ENCODE data around the gene LMTK2. TPM values are rescaled to one million over a fixed set of nuclear protein-coding genes. Genes with fewer than 3 reads are reported as not detected.
A peak's percentile ranks its signal among the peaks of the same experiment; 100 is the strongest.

The LMTK2 gene
- total RNA-seq, 1 donor: 7.3 TPM

DNA sequence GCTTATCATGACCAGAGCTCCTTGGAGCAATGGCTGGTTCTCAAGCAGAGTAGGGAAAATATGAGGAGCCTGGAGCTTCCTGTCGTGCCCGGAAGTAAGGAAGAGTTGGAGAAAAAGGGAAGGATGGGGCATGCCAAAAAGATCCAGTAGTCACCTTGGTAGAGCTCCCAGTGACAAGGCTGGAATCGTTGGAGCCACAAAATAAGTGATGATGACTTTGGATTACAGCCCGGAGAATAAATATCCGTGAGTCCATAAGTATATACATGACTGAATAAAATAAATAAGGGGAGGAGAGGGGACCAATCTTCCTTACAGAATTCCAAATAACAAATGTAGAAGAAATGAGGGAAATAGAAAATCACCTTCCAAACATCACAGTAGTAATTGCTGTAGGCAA lies 29.3 kb downstream of the LMTK2 start:
- no peak for DNase-seq (ENCODE audit: low read depth in 2 of 3, low spot score in 2 of 3)

DNA sequence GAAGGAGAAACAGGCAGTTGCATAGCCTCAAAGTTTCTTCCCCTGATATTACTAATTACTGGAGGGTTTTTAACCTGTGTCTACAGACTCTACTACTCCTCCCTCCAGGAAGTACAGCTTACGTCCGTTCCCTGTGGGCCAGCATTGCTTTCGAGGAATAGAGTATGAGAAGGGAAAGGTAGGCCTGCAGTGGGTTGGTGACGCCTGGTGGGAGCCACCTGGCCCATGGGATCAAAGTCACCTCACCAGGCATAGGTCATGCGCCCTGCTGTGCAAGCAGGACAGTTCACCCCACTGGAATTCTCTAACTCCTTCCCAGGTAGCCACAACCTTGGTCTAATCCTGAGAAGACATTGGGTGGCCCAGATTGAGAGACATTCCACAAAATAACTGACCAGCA lies 29.8 kb downstream of the LMTK2 start:
- no peak for DNase-seq (ENCODE audit: low read depth in 2 of 3, low spot score in 2 of 3)

DNA sequence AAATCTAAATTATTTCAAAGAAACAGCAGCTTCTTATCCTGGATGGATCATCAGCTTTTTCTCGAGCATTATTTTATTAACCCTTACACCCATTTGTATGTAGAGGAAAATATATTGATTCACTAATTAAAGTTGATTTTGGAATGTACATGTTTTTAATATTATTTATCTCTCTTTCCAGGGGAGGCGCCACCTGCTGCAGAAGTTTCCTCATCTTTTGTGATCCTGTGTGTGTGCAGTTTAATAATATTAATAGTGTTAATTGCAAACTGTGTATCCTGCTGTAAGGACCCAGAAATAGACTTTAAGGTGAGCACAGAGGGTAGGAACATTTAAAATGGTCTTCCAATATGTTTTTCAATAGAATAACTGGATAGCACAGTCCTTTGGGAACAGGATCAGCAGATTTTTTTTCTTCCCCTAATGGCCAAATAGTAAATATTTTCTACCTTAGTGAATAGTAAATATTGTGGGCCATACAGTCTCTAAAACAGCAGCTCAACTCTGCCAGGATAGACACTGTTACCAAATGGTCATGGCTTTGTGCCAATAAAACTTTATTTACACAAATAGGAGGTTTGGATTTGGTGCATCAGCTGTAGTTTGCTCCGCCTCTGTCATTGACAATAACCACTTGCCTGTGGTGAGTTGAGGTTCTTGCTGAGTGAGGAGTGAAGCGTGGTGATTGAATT lies 30.6 kb downstream of the LMTK2 start:
- DNase-seq (ENCODE audit: low read depth in 2 of 3, low spot score in 2 of 3): no peak

GRCh38 chr7:98137826-98138151 lies 31.1 kb downstream of the LMTK2 start:
- DNase-seq (ENCODE audit: low read depth in 2 of 3, low spot score in 2 of 3): peak in 2 of 3 donors; percentile 6 to 37

- DNase-seq (ENCODE audit: low read depth in 2 of 3, low spot score in 2 of 3): no peak
Measured at GRCh38 chr7:98138672-98139071, 32.0 kb downstream of the LMTK2 start.

DNA sequence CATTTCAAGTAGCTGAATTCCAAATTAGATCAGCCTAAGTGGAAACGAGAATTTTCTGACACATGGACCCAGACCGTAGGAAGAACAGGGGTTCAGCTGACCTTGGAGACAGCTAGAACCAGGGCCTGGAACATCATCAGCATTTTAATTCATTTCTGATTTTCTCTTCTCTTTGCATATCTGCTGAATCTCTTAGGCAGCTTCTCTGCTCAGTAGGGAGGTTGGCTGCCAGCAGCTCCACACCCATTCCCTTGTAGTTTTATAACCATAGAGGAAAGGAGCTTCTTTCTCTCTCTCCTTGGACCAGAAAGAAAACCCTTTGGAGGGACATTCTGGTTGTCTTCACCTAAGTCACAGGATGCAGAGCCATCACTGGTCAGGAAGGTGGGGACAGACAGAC lies 36.0 kb downstream of the LMTK2 start:
- no peak for DNase-seq (ENCODE audit: low read depth in 2 of 3, low spot score in 2 of 3)

DNA sequence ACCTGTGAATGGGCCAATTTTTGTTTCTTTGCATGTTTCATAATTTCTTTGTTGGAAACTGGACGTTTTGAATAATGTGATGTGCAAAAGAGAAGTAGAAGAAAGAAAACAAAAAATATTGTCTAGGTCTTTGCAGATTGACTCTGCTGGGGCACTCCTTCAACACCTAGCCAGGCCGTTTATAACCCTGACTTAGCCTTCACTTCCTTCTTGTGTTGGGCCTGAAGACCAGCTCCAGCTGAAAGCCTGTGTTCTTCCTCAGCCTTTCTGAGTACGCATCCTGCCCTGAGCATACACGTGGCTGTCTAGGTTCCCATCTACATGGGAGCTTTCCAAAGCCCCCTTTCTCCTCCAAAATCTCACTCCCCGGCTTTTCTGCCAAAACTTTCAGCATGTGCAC lies 41.9 kb downstream of the LMTK2 start:
- no peak for DNase-seq (ENCODE audit: low read depth in 2 of 3, low spot score in 2 of 3)

DNA sequence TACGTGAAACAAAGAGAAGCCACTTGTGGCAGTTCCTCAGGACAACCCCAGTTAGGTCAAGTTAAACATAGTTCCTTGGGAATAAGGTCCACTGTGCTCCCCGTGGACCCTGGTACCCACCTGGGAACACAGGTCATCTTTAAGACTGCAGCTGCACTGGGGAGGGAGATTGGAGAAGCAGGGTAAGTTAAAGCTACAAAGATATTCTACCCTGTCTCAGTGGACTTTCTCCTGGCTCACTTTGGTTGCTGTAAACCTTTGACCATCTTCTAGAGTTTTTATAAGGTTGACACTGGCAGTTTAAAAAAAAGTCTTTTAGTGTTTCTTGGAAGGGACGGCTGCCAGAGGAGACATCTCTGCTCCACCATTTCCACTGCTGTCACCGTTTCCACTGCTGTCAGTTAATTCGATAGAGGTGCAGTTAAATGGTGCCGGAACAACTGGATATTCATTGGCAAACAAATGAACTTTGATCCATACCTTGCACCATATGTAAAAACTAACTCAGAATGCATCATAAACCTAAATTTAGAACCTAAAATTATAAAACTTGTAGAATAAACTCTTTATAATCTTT lies 42.5 kb downstream of the LMTK2 start:
- no peak for DNase-seq (ENCODE audit: low read depth in 2 of 3, low spot score in 2 of 3)

GRCh38 chr7:98151884-98152283 lies 45.2 kb downstream of the LMTK2 start:
- DNase-seq (ENCODE audit: low read depth in 2 of 3, low spot score in 2 of 3): no peak

GRCh38 chr7:98156700-98157099 lies 50.0 kb downstream of the LMTK2 start:
- DNase-seq (ENCODE audit: low read depth in 2 of 3, low spot score in 2 of 3): no peak

GRCh38 chr7:98157761-98158160 lies 51.1 kb downstream of the LMTK2 start:
- DNase-seq (ENCODE audit: low read depth in 2 of 3, low spot score in 2 of 3): no peak

DNA sequence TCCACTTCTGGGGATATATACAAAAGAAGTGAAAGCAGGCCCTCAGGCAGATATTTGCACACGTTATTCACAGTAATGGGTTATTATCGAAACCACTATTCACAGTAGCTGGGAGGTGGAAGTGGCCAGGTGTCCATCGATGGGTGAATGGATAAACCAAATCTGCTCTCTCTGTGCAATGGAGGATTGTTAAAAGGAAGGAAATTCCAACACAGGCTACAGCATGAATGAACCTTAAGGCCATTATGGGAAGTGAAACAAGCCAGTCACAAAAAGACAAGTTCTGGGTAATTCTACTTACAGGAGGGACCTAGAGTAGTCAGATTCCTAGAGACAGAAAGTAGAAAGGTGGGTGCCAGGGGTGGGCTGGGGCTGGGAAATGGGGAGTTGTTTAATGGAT lies 56.1 kb downstream of the LMTK2 start:
- DNase-seq (ENCODE audit: low read depth in 2 of 3, low spot score in 2 of 3): no peak

GRCh38 chr7:98163269-98163668 lies 56.6 kb downstream of the LMTK2 start:
- no peak for DNase-seq (ENCODE audit: low read depth in 2 of 3, low spot score in 2 of 3)

- no peak for DNase-seq (ENCODE audit: low read depth in 2 of 3, low spot score in 2 of 3)
Measured at GRCh38 chr7:98163704-98164494, 57.2 kb downstream of the LMTK2 start.

DNA sequence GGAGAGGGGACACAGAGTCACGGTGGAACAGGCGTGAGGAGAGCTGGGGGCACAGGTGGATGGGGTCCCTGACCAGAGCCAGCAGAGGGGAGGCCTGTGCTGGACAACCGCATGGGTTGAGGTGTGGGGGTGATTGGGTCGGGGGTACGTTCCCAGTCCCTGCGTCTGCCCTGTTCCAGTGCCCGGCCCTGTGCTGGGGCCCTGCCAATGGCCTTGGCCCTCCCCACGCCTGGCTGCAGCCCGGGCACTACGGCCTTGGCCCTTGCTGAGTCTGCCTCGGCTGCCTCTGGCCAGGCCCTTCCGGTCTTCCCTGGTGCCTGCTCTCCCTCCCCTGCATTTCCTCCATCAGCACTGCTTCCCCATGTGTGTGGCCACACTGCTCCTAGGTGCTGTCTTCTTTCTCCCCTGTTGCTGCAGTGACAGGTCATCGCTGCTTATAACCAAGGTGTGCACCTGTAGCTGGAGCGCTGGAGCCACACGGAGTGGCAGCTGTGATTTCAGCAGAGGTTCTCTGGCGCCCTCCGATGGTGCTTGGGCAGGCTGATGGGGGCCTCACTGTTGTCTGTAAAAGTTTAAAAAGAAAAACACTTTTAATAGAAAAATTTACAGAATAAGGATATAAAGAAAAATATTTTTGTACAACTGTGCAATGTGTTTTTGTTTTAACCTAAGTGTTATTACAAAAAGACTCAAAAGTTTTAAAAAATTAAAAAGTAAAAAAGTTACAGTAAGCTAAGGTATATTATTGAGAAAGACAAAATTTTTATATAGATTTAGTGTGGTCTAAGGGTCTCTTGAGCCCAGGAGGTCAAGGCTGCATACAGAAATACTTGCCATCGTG lies 59.4 kb downstream of the LMTK2 start:
- DNase-seq (ENCODE audit: low read depth in 2 of 3, low spot score in 2 of 3): peak in 2 of 3 donors; percentile 35 to 67

DNA sequence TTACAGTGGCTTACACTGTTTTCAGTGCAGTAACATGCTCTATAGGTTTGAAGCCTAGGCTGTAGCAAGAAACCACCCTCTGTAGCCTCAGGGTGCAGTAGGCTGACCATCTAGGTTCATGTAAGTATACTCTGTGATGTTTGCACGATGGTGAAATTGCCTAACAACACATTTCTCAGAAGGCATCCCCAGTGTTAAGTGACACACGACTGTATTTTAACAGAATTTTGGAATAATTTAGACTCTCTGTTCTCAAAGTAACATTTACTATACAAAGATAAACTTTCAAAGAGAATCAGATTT lies 60.0 kb downstream of the LMTK2 start:
- no peak for DNase-seq (ENCODE audit: low read depth in 2 of 3, low spot score in 2 of 3)

GRCh38 chr7:98167653-98168052 lies 61.0 kb downstream of the LMTK2 start:
- DNase-seq (ENCODE audit: low read depth in 2 of 3, low spot score in 2 of 3): no peak

DNA sequence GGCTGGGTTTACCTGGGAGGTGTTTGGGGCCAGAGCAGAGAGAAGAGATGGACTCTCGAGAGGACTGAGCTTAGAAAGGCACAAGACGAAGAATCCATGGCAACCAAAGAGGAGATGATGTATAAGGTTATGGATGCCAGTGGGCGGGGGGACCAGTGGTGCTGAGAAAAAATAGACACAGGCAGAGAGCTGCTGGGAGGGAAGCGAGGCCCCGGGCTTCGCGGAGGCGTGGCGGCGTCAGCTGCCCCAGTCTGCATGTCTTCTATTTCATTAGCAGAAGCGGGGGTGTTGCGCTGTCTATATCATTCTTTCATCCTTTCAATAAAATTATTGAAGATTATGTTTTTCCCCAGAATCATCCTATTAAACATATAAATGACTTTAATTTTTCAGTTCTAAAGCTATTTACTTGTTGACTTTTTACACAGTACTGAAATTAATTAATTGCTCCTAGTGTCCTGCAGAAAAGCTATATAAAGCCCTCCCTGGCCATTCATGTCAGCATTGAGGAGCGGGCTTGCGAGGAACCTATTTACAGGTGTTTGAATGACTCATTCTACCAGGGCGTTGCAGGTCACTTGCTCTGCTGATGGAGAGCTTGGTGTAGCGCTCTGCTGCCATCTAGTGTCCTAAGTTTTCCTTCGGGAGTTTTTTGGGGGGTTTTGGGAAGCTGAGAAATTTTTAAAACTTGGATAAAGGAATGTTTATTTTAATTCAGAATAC lies 61.7 kb downstream of the LMTK2 start:
- DNase-seq (ENCODE audit: low read depth in 2 of 3, low spot score in 2 of 3): peak; percentile 45 to 60 (median 57)

DNA sequence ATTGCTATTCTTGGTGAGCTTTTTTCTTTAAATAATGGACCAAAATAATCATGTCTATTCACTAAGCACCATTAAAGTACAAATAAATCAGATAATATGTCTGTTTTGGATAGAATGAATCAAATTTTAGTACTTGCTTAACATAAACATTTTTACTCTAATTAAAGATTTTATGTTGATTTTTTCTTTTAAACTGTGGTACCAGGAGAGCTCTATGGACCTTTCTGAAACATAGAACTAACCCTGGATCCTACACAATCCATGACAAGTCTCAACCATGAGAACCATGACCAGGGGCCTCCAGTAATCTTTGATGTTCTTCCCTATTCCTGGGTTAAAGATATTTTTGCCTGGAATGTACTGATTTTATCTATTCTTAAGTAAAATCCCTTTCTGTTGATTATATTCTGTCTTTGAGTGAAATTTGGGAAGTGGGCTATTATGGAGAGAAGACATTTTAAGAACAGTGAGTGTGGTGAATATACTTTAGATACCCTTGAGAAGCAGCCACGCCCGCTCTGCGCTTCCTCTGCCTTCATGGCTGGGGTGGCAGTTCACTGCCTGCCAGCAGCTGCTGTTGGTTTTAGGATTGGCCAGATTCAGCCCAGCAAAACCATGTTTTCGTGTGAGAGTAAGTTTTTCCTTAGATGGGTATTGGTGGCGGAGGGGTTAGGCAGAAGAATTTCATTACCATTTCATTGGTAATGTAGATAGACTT lies 62.4 kb downstream of the LMTK2 start:
- no peak for DNase-seq (ENCODE audit: low read depth in 2 of 3, low spot score in 2 of 3)

GRCh38 chr7:98170966-98171365 lies 64.3 kb downstream of the LMTK2 start:
- DNase-seq (ENCODE audit: low read depth in 2 of 3, low spot score in 2 of 3): no peak
